Metanephros (tissue), 1 donor: ENCODE data around the gene KDM6A. TPM values are rescaled to one million over a fixed set of nuclear protein-coding genes. Genes with fewer than 3 reads are reported as not detected.

Experiments used
- total RNA-seq: library from RNA; depleted of rRNA; stranded (reverse); fragments of >200 nt; gene quantifications from one replicate; pipeline ENCODE4 v1.2.3, GENCODE V29; 2014

Gene KDM6A
- total RNA-seq, result 69.4 TPM

DNA sequence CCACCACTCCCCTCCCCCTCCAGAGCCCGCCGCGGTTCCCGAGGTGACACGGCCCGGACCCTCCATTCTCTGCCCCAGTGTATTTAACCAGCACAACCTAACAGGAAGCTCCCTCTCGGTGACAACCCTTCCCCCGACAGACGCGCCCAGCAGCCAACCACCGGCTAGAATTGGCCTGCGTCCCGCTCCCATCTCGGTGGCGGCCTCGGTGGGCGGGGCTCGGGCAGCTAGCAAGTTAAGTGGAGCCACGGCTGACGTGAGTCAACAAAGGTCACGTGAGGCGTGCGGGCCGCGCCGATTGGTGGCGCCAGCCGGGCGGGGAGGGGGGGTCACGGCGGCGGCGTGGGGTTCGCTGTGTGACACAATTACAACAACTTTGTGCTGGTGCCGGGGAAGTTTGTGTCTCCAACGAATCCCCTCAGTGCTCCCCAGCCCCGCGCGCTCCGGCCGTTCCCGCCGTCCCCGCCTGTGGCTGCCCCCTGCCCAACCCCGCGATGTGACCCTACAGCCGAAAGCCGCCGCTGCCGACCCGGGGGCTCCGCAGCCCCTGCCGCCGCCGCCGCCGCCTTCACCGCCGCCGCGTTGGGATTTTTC, at the start of gene KDM6A:
Gene KDM6A, plus strand, starts transcription at position 368 of the 594 bp plus-strand sequence. CDS start 364 bp downstream, outside the sequence.

GRCh38 chrX:44843753-44844152, 29.2 kb upstream of the KDM6A start, which contains the start of gene DUSP21:
Gene DUSP21, plus strand, starts transcription at chrX:44844021. Its CDS starts 112 bp downstream, at chrX:44844133.

Other genes starting within 250 kb of the KDM6A start
- gene DUSP21, start 29.2 kb upstream of the KDM6A start, total RNA-seq, result not detected